ENCODE data around the gene ACTR10.

DNA sequence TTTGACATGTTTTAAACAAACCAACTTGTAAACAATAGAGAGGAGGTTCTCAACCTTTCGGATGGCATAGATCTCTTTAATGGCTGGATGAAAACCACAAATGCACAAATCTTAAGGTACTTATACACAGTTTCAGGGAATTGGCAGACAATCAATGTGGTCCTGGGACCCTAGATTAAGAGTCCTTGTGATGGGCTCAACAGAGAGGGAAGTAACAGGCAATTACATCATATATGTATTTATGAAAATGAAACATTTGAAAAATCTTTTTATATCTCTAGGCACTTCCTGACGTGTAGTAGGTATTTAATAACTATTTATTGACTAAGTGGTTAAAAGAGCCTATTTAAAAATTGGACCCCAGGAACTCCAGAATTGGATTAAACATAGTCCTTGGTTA, 897 bp downstream of the ACTR10 start:
- TF ChIP-seq, protein P1, sequence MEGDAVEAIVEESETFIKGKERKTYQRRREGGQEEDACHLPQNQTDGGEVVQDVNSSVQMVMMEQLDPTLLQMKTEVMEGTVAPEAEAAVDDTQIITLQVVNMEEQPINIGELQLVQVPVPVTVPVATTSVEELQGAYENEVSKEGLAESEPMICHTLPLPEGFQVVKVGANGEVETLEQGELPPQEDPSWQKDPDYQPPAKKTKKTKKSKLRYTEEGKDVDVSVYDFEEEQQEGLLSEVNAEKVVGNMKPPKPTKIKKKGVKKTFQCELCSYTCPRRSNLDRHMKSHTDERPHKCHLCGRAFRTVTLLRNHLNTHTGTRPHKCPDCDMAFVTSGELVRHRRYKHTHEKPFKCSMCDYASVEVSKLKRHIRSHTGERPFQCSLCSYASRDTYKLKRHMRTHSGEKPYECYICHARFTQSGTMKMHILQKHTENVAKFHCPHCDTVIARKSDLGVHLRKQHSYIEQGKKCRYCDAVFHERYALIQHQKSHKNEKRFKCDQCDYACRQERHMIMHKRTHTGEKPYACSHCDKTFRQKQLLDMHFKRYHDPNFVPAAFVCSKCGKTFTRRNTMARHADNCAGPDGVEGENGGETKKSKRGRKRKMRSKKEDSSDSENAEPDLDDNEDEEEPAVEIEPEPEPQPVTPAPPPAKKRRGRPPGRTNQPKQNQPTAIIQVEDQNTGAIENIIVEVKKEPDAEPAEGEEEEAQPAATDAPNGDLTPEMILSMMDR (IDR thresholded peaks at IDR 0.05) = no peak
- TF ChIP-seq EZH2phosphoT487 (IDR thresholded peaks at IDR 0.05) = no peak

All from neural progenitor cell (in vitro differentiated cells).